ENCODE measurements around the gene ABI3BP. TPM values are rescaled to one million over a fixed set of nuclear protein-coding genes. Genes with fewer than 3 reads are reported as not detected.

The ABI3BP gene
- total RNA-seq, 1 experiment from 2014 or later, result 0.28 TPM

DNA sequence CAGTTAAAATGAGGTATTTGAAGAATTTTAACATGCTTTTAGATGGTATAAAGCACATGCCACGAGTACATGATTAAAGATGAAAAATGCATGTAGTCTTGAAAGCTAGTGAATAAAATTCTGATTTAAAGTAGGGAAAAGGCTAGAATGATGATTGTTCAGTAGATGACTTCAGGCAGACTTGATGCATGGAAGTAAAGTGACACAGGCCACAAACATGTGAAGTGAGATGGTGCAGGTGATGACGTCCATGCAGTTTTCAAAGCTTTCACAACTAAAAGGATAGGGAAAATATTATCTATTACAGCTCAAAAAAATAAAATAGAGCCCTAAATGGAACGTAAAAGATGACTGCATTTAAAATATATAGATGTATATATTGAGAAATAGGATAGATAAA, 143.1 kb downstream of the ABI3BP start:
- no peak overlapping the region for H4K5ac ChIP-seq (ENCODE audit: insufficient read length, low read depth, low read length)
- H3K14ac ChIP-seq (ENCODE audit: insufficient read depth, low read length), result no peak overlapping the region
- Mint-ChIP-seq H3K27me3 (ENCODE audit: low read depth) (no peaks in the 10 kb centered on the region), H3K27ac (no peak overlapping the region), H3K4me1 (no peaks in the 10 kb centered on the region), H3K4me3 (no peak overlapping the region), H3K9me3 (no peaks in the 10 kb centered on the region), H3K36me3 (ENCODE audit: insufficient read depth in 1 of 3, low read depth in 3 of 3) (no peaks in the 10 kb centered on the region)
- H2BK12ac ChIP-seq (ENCODE audit: insufficient read length, low read depth, low read length), result no peak overlapping the region
- no peak overlapping the region for H3K4ac ChIP-seq (ENCODE audit: low read depth, low read length)
- DNase-seq, result no peak
- no peaks in the 10 kb centered on the region for H4K20me1 ChIP-seq (ENCODE audit: control insufficient read depth, insufficient read depth, insufficient read length)
- no peak overlapping the region for H3K4me2 ChIP-seq (ENCODE audit: insufficient read depth, insufficient read length, low read length)
- no peaks in the 10 kb centered on the region for H3K79me1 ChIP-seq (ENCODE audit: insufficient read depth, low read depth, low read length, poor library complexity, severe bottlenecking)
- H2BK120ac ChIP-seq (ENCODE audit: low read depth, low read length, poor library complexity, severe bottlenecking), result no peak overlapping the region
- no peak overlapping the region for H2AK5ac ChIP-seq (ENCODE audit: insufficient read length, low read length)
- no peak overlapping the region for H3K9ac ChIP-seq (ENCODE audit: extremely low read depth, insufficient read length, low read length)
- H3K4me1 ChIP-seq (ENCODE audit: insufficient read depth, low read length), result no peaks in the 10 kb centered on the region
- H3K27me3 ChIP-seq (ENCODE audit: insufficient read depth, low read length), result no peaks in the 10 kb centered on the region
- H3K23me2 ChIP-seq (ENCODE audit: insufficient read length, low read depth, low read length, poor library complexity, severe bottlenecking), result no peaks in the 10 kb centered on the region
- H3K56ac ChIP-seq (ENCODE audit: insufficient read length, low read depth, low read length), result no peak overlapping the region
- H3T11ph ChIP-seq (ENCODE audit: low read length), result no peak overlapping the region
- H4K91ac ChIP-seq (ENCODE audit: insufficient read length, low read depth, low read length), result no peak overlapping the region
- no peak overlapping the region for H2BK20ac ChIP-seq (ENCODE audit: low read depth, low read length, poor library complexity, severe bottlenecking)
- 100% methylated on average over 1 of the region's 3 CpGs for WGBS (ENCODE audit: extremely low coverage, insufficient read length, low lambda C conversion rate)
- no peaks in the 10 kb centered on the region for H3K79me2 ChIP-seq (ENCODE audit: insufficient read depth, low read length)
- H2BK15ac ChIP-seq (ENCODE audit: low read depth, low read length), result no peak overlapping the region
- no peak overlapping the region for H2BK5ac ChIP-seq (ENCODE audit: insufficient read length, low read length)
- H3K9me3 ChIP-seq (ENCODE audit: control insufficient read depth, low read depth, low read length), result no peaks in the 10 kb centered on the region
- no peak overlapping the region for H2AFZ ChIP-seq (ENCODE audit: low read length)
- TF ChIP-seq, protein P1, sequence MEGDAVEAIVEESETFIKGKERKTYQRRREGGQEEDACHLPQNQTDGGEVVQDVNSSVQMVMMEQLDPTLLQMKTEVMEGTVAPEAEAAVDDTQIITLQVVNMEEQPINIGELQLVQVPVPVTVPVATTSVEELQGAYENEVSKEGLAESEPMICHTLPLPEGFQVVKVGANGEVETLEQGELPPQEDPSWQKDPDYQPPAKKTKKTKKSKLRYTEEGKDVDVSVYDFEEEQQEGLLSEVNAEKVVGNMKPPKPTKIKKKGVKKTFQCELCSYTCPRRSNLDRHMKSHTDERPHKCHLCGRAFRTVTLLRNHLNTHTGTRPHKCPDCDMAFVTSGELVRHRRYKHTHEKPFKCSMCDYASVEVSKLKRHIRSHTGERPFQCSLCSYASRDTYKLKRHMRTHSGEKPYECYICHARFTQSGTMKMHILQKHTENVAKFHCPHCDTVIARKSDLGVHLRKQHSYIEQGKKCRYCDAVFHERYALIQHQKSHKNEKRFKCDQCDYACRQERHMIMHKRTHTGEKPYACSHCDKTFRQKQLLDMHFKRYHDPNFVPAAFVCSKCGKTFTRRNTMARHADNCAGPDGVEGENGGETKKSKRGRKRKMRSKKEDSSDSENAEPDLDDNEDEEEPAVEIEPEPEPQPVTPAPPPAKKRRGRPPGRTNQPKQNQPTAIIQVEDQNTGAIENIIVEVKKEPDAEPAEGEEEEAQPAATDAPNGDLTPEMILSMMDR (conservative IDR thresholded peaks at IDR 0.05), result no peak
- H4K8ac ChIP-seq (replicated peaks; ENCODE audit: insufficient read length, low read depth, low read length), result no peak overlapping the region
- H3K27ac ChIP-seq (ENCODE audit: insufficient read length, low read depth, low read length), result no peak overlapping the region
- H3K18ac ChIP-seq (ENCODE audit: insufficient read length, low read depth, low read length), result no peak overlapping the region
- no peak overlapping the region for H3K23ac ChIP-seq (ENCODE audit: insufficient read length, low read depth, low read length)

All from H9 (cell line).